Adrenal gland (tissue), 12 donors: ENCODE data around the gene RBM14. TPM values are rescaled to one million over a fixed set of nuclear protein-coding genes. Genes with fewer than 3 reads are reported as not detected.

ENCODE experiments used
- DNase-seq, 7 donors: peaks; one replicate each; pipeline ENCODE4 v3.0.0-alpha.2; 2019 to 2020
- H3K27ac ChIP-seq, 5 donors: fragments of 200-600 bp; sonication (generic) in 4 of 5; 1 replicate in 3 of 5; 2 replicates in 2 of 5; pipeline versions ENCODE4 v1.5.1 to v1.8.0; 2016 to 2020; ENCODE audit warnings: mild to moderate bottlenecking in 1 of 5
- H3K27me3 ChIP-seq: fragments of 200-600 bp; 2 replicates; pipeline ENCODE4 v1.8.0; 2021
- H3K36me3 ChIP-seq, 2 donors: fragments of 200-600 bp; replicated peaks in 1 of 2; 1 replicate in 1 of 2; 2 replicates in 1 of 2; pipeline versions ENCODE4 v1.5.1 to v1.8.0; 2018 to 2022
- H3K4me1 ChIP-seq, 2 donors: fragments of 200-600 bp; replicated peaks in 1 of 2; 1 replicate in 1 of 2; 2 replicates in 1 of 2; pipeline versions ENCODE4 v1.5.1 to v1.8.0; 2018 to 2021
- H3K4me3 ChIP-seq, 4 donors: fragments of 200-600 bp; sonication (generic) in 3 of 4; one replicate each; pipeline ENCODE4 v1.5.1; 2016 to 2018
- H3K9me3 ChIP-seq, 3 donors: fragments of 200-600 bp; sonication (generic) in 1 of 3; replicated peaks in 1 of 3; 1 replicate in 2 of 3; 2 replicates in 1 of 3; pipeline versions ENCODE4 v1.5.1 to v1.8.0; 2016 to 2021
- POLR2A ChIP-seq, 2 donors: fragments of 450-650 bp; IDR thresholded peaks; one replicate each; pipeline ENCODE4 v1.6.1; 2017; ENCODE audit warnings: antibody characterized with exemption in 2 of 2, mild to moderate bottlenecking in 2 of 2, moderate library complexity in 1 of 2
- WGBS, 4 donors: extraction: QIAGEN DNeasy Blood & Tissue Kit in 2 of 4; methylation state at CpG; one replicate each; pipeline versions ENCODE4 v1.1.5 to v1.1.7; 2013 to 2017; 5-methylcytosine and 5-hydroxymethylcytosine counted together
- intact Hi-C, 2 donors: fragments of 100-400 bp; cut with DNase I; formaldehyde crosslinking; loops; one replicate each; pipeline versions ENCODE4 v1.14.1 to v1.15.0; 2022 to 2023
- polyA plus RNA-seq, 3 donors: library from polyadenylated mRNA; stranded (reverse); fragments of 200-250 nt in 2 of 3; fragments of 350-450 nt in 1 of 3; fragmentation: Illumina TruSeq in 1 of 3; extraction: RNeasy Lipid Tissue Mini Kit (QIAGEN cat#74804) in 1 of 3; gene quantifications; one replicate each; pipeline ENCODE4 v1.2.3, GENCODE V29; 2013 to 2014
- total RNA-seq, 9 donors: library from RNA; depleted of rRNA in 4 of 9; stranded (reverse); fragments of >200 nt in 4 of 9; fragments of 120-200 nt in 1 of 9; fragmentation: NEBNext Ultra II Directional in 1 of 9; extraction: Animal tissue kit (Norgen Biotek cat#: 25700) in 1 of 9; gene quantifications; one replicate each; pipeline versions ENCODE4 v1.1.0 to v1.2.4, GENCODE V29; 2013 to 2023
- TF ChIP-seq, protein P1 (sequence below), 6 experiments: fragments of 450-650 bp in 4 of 6; fragments of 200-600 bp in 2 of 6; sonication (generic) in 1 of 6; IDR thresholded peaks; 1 replicate in 5 of 6; 2 replicates in 1 of 6; pipeline versions ENCODE4 v1.5.1 to v1.8.0; 2016 to 2021; ENCODE audit warnings: antibody characterized with exemption in 6 of 6, mild to moderate bottlenecking in 2 of 6, moderate library complexity in 1 of 6
- donor health status: healthy with polysubstance abuse.
- donor health status: Bipolar disorder and iron deficiency.
- donor health status: DM: yes; HTN: yes; CAD: no.
- donor health status: DM: no; HTN: no; CAD: no.
- donor health status: DM: no; HTN: no; CAD: no.
- donor health status: DM: yes; HTN: yes; CAD: no.

RBM14 gene
- total and polyA plus RNA-seq, 12 donors, result 29.1 to 106 (median 43.8) TPM

DNA sequence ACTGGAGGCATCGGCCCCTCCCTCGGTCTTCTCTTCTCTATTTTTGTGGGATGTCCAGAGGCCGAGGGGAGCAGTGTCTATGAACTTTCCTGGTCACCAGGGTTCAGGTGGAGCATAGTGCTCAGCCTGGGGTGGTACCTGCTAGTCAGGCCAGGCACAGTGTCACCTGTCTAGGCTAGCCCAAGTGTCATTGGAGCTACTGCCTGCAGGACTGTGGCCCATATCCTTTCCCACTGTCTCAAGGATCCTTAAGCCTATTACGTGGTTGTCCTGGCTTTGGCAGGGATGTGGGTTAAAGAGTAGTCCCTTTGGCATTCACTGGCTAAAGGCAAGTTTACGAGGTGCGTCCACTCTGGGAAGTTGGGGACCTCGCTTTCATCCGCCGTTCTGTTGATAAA, 9.3 kb downstream of the RBM14 start:
- 49 to 71% (median 65%) methylated on average over 6 to 9 of the region's 9 CpGs for WGBS, 4 donors
- TF ChIP-seq POLR2A (IDR thresholded peaks at IDR 0.05), result no peak
- TF ChIP-seq, protein P1, sequence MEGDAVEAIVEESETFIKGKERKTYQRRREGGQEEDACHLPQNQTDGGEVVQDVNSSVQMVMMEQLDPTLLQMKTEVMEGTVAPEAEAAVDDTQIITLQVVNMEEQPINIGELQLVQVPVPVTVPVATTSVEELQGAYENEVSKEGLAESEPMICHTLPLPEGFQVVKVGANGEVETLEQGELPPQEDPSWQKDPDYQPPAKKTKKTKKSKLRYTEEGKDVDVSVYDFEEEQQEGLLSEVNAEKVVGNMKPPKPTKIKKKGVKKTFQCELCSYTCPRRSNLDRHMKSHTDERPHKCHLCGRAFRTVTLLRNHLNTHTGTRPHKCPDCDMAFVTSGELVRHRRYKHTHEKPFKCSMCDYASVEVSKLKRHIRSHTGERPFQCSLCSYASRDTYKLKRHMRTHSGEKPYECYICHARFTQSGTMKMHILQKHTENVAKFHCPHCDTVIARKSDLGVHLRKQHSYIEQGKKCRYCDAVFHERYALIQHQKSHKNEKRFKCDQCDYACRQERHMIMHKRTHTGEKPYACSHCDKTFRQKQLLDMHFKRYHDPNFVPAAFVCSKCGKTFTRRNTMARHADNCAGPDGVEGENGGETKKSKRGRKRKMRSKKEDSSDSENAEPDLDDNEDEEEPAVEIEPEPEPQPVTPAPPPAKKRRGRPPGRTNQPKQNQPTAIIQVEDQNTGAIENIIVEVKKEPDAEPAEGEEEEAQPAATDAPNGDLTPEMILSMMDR (IDR thresholded peaks at IDR 0.05), result no peak

DNA sequence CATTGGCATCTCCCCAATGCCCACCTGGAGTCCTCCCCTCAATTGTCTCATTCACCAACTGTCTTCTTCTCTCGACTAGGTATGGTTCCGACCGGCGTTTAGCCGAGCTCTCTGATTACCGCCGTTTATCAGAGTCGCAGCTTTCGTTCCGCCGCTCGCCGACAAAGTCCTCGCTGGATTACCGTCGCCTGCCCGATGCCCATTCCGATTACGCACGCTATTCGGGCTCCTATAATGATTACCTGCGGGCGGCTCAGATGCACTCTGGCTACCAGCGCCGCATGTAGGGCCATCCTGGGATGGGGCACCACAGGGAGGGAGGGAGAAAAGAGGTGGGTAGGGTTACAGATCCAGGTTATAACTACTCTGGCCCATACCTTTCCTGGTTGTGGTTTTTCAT, 10.0 kb downstream of the RBM14 start:
- 95 to 97% (median 96%) methylated on average over 25 of the region's 25 CpGs for WGBS, 4 donors
- Histone ChIP-seq H3K27ac (no peak overlapping the region), H3K4me1 (peaks cover 0 to 42% of the 10 kb centered on the region in 2 donors), H3K9me3 (no peaks in the 10 kb centered on the region), H3K27me3 (no peaks in the 10 kb centered on the region), H3K36me3 (peaks cover 0 to 71% of the 10 kb centered on the region in 2 donors), H3K4me3 (no peak overlapping the region)
- TF ChIP-seq, protein P1 (IDR thresholded peaks at IDR 0.05), result no peak
- no peak for TF ChIP-seq POLR2A (IDR thresholded peaks at IDR 0.05)
- intact Hi-C loops, result no loop called here
- DNase-seq, result no peak

More for the DNA sequence above, 9.3 kb downstream of the RBM14 start:
- H3K4me3 ChIP-seq, result no peak overlapping the region
- DNase-seq, result no peak
- H3K27ac ChIP-seq, result no peak overlapping the region
- intact Hi-C loops, result no loop called here
- no peaks in the 10 kb centered on the region for H3K27me3 ChIP-seq
- peaks cover 0 to 71% of the 10 kb centered on the region in 2 donors for H3K36me3 ChIP-seq
- H3K4me1 ChIP-seq, result peaks cover 0 to 48% of the 10 kb centered on the region in 2 donors
- H3K9me3 ChIP-seq, result no peaks in the 10 kb centered on the region

DNA sequence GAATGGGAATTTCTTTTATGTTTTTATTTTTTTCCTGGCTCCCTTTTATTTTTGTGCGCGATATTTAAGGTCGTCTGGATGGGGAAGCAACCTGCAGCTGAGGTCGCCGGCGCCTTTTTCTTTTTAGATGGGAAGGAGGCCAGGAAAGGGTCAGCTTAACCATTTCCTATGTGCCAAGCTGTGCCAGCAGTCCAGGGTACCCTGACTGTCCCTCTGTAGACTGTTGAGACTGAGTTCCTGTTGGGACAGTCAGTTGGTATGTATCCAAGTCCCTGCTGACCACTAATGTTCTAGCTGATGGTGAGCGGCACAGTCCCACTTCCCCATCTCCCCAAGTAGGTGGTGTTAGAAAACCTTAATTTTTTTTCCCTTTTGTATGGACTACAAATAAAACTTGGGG, 10.5 kb downstream of the RBM14 start:
- no peak overlapping the region for H3K4me3 ChIP-seq
- H3K27me3 ChIP-seq, result no peaks in the 10 kb centered on the region
- peaks cover 0 to 76% of the 10 kb centered on the region in 2 donors for H3K36me3 ChIP-seq
- peak in 2 of 7 donors; percentile 36 to 38 for DNase-seq
- intact Hi-C loops, result no loop called here
- H3K4me1 ChIP-seq, result peaks cover 0 to 37% of the 10 kb centered on the region in 2 donors
- no peaks in the 10 kb centered on the region for H3K9me3 ChIP-seq
- H3K27ac ChIP-seq, result no peak overlapping the region
- TF ChIP-seq POLR2A (IDR thresholded peaks at IDR 0.05), result no peak
- TF ChIP-seq, protein P1 (IDR thresholded peaks at IDR 0.05), result no peak
- 71 to 84% (median 77%) methylated on average over 7 of the region's 7 CpGs for WGBS, 4 donors

DNA sequence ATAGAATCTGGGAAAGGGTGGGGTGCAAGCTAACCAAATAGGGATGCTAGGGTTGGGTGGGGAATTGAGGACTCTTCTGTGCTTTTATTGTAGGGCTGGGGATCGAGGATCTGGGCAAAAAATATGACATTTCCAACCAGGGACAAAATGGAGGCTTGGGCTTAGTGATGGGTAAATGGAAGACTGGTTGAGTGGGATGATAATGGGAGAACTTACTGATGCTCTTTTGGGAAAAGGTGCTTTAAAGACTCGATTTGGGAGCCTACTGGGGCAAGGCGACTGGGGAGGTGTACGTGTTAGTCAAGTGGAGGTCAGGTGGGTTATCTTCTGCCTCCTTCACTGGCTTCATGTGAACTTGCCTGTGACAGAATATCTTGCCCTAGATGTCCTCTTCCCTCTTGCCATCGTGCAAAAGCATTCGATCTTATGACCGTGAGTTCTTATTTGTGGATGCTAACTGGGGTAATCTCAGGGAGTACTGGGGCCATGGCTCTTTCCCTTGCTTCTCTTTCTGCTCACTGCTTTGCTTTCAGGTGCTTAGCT, 11.7 kb downstream of the RBM14 start:
- 86 to 93% (median 91%) methylated on average over 7 of the region's 7 CpGs for whole genome bisulfite sequencing, 4 donors
- no peak for TF ChIP-seq POLR2A (IDR thresholded peaks at IDR 0.05)
- TF ChIP-seq, protein P1 (IDR thresholded peaks at IDR 0.05), result no peak
- Histone ChIP-seq H3K27ac (no peak overlapping the region), H3K36me3 (peaks cover 0 to 79% of the 10 kb centered on the region in 2 donors), H3K27me3 (no peaks in the 10 kb centered on the region), H3K9me3 (no peaks in the 10 kb centered on the region), H3K4me1 (peaks cover 0 to 25% of the 10 kb centered on the region in 2 donors), H3K4me3 (no peak overlapping the region)
- DNase-seq, result no peak
- intact Hi-C loops, result no loop called here
